HL-60 (cell line): ENCODE measurements around the gene CNNM3.

Source experiments
- POLR2AphosphoS5 ChIP-seq: IDR thresholded peaks from 2 replicates; pipeline ENCODE4 v1.6.1; 2012; ENCODE audit warnings: low read depth
- SPI1 ChIP-seq: IDR thresholded peaks from 2 replicates; pipeline ENCODE4 v1.6.1; 2012; ENCODE audit warnings: low read depth, mild to moderate bottlenecking, borderline replicate concordance
- TF ChIP-seq, protein P1 (sequence below): IDR thresholded peaks from one replicate; pipeline ENCODE4 v1.5.1; 2011; ENCODE audit warnings: low read length, control low read depth, inconsistent platforms; ENCODE audit not compliant: insufficient read depth
- TF ChIP-seq, protein P2 (sequence below): IDR thresholded peaks from 2 replicates; pipeline ENCODE4 v1.6.1; 2012; ENCODE audit warnings: low read depth; ENCODE audit not compliant: insufficient replicate concordance

DNA sequence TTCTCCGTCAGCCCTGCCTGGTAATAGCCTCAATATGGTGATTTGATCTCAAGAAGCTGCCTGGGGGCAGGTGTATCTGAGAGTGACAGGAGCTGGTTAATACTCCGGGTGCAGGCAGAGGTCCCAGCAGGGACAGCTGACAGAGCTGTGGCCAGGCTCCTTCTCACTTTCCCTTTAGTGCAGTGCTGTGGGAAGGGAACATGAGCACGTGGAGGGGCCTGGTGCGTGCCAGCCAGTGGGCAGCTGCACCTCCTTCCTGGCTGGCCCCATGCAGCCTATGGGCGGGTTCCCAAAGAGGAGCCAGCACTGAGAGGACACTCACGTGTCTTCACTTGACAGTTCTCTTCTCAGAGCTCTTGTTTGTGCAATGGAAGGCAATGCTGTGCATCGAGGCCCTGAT, 46.3 kb upstream of the CNNM3 start:
- TF ChIP-seq POLR2AphosphoS5 (no peak), SPI1 (no peak)
- TF ChIP-seq, protein P1, sequence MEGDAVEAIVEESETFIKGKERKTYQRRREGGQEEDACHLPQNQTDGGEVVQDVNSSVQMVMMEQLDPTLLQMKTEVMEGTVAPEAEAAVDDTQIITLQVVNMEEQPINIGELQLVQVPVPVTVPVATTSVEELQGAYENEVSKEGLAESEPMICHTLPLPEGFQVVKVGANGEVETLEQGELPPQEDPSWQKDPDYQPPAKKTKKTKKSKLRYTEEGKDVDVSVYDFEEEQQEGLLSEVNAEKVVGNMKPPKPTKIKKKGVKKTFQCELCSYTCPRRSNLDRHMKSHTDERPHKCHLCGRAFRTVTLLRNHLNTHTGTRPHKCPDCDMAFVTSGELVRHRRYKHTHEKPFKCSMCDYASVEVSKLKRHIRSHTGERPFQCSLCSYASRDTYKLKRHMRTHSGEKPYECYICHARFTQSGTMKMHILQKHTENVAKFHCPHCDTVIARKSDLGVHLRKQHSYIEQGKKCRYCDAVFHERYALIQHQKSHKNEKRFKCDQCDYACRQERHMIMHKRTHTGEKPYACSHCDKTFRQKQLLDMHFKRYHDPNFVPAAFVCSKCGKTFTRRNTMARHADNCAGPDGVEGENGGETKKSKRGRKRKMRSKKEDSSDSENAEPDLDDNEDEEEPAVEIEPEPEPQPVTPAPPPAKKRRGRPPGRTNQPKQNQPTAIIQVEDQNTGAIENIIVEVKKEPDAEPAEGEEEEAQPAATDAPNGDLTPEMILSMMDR, result no peak
- TF ChIP-seq, protein P2, sequence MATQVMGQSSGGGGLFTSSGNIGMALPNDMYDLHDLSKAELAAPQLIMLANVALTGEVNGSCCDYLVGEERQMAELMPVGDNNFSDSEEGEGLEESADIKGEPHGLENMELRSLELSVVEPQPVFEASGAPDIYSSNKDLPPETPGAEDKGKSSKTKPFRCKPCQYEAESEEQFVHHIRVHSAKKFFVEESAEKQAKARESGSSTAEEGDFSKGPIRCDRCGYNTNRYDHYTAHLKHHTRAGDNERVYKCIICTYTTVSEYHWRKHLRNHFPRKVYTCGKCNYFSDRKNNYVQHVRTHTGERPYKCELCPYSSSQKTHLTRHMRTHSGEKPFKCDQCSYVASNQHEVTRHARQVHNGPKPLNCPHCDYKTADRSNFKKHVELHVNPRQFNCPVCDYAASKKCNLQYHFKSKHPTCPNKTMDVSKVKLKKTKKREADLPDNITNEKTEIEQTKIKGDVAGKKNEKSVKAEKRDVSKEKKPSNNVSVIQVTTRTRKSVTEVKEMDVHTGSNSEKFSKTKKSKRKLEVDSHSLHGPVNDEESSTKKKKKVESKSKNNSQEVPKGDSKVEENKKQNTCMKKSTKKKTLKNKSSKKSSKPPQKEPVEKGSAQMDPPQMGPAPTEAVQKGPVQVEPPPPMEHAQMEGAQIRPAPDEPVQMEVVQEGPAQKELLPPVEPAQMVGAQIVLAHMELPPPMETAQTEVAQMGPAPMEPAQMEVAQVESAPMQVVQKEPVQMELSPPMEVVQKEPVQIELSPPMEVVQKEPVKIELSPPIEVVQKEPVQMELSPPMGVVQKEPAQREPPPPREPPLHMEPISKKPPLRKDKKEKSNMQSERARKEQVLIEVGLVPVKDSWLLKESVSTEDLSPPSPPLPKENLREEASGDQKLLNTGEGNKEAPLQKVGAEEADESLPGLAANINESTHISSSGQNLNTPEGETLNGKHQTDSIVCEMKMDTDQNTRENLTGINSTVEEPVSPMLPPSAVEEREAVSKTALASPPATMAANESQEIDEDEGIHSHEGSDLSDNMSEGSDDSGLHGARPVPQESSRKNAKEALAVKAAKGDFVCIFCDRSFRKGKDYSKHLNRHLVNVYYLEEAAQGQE, result no peak
